OCI-LY3 (cell line): ENCODE results near the gene SWSAP1.

Experiments
- H2AFZ ChIP-seq: fragments of 200-600, 300-600 bp; shearing (Covaris generic); 2 replicates; pipeline ENCODE4 v1.6.0; 2014; ENCODE audit warnings: antibody characterized with exemption, low read depth, low read length
- H3K27ac ChIP-seq: fragments of 200-600, 300-600 bp; sonication (generic); 2 replicates; pipeline ENCODE4 v1.5.1; 2014; ENCODE audit warnings: mild to moderate bottlenecking, low read length, moderate library complexity, mixed read lengths
- H3K27me3 ChIP-seq: fragments of 200-600, 300-600 bp; sonication (generic); 2 replicates; pipeline ENCODE4 v1.6.1; 2014; ENCODE audit warnings: low read depth, low read length, mixed read lengths
- H3K36me3 ChIP-seq: fragments of 200-600, 300-600 bp; sonication (generic); replicated peaks from 2 replicates; pipeline ENCODE3; 2014; ENCODE audit warnings: low read depth, low read length, mixed read lengths
- H3K4me1 ChIP-seq: fragments of 300-600, 200-600 bp; sonication (generic); 2 replicates; pipeline ENCODE4 v1.6.1; 2014; ENCODE audit warnings: low read length, mixed read lengths
- H3K4me2 ChIP-seq: fragments of 200-600, 300-600 bp; sonication (generic); 2 replicates; pipeline ENCODE4 v1.6.1; 2014; ENCODE audit warnings: low read length, mixed read lengths
- H3K4me3 ChIP-seq: fragments of 300-600, 200-600 bp; sonication (generic); 2 replicates; pipeline ENCODE4 v1.5.1; 2014; ENCODE audit warnings: antibody characterized with exemption, mild to moderate bottlenecking, low read length, moderate library complexity
- H3K79me2 ChIP-seq: fragments of 300-600, 200-600 bp; shearing (Covaris generic); 2 replicates; pipeline ENCODE4 v1.6.1; 2014; ENCODE audit warnings: mild to moderate bottlenecking, low read length, mixed read lengths
- H3K9ac ChIP-seq: fragments of 300-600, 200-600 bp; shearing (Covaris generic); 2 replicates; pipeline ENCODE4 v1.6.0; 2014; ENCODE audit warnings: mild to moderate bottlenecking, low read length, moderate library complexity
- H3K9me3 ChIP-seq: fragments of 200-600, 300-600 bp; shearing (Covaris generic); 2 replicates; pipeline ENCODE4 v1.6.1; 2014; ENCODE audit warnings: low read length, mixed read lengths; ENCODE audit not compliant: insufficient read depth
- H4K20me1 ChIP-seq: fragments of 200-600, 300-600 bp; sonication (generic); 2 replicates; pipeline ENCODE4 v1.6.1; 2016; ENCODE audit warnings: low read length, mixed read lengths; ENCODE audit not compliant: insufficient read depth
- CTCF ChIP-seq: fragments of 200-600, 300-600 bp; sonication (generic); IDR thresholded peaks from 2 replicates; pipeline ENCODE4 v1.5.1; 2014; ENCODE audit warnings: antibody characterized with exemption, low read length, low read depth
- EZH2phosphoT487 ChIP-seq: fragments of 200-600 bp; shearing (Covaris generic); IDR thresholded peaks from 2 replicates; pipeline ENCODE4 v1.6.1; 2018; ENCODE audit warnings: antibody characterized with exemption, mixed run types, low read depth

SWSAP1 gene

GRCh38 chr19:11421371-11422098 is 47.1 kb downstream of the SWSAP1 start:
- Histone ChIP-seq H3K27me3 (0 out of 2 replicates have a peak, but pooled peaks cover 6% of the 10 kb centered on the region), H3K9ac (no peak overlapping the region), H3K79me2 (no peaks in the 10 kb centered on the region), H3K4me1 (peaks cover 9% of the 10 kb centered on the region), H2AFZ (peak overlapping the region; percentile 10; the same call in 1 of the 2 replicates), H4K20me1 (no peaks in the 10 kb centered on the region), H3K27ac (no peak overlapping the region), H3K36me3 (no peaks in the 10 kb centered on the region), H3K9me3 (no peaks in the 10 kb centered on the region), H3K4me2 (peak overlapping the region; percentile 55), H3K4me3 (peak overlapping the region; percentile 58)
- no peak for TF ChIP-seq CTCF
- no peak for TF ChIP-seq EZH2phosphoT487

GRCh38 chr19:11422163-11423065 is 47.9 kb downstream of the SWSAP1 start:
- H3K4me1 ChIP-seq, result peaks cover 9% of the 10 kb centered on the region
- no peaks in the 10 kb centered on the region for H3K9me3 ChIP-seq
- TF ChIP-seq EZH2phosphoT487, result no peak
- no peak for TF ChIP-seq CTCF
- peak overlapping the region; percentile 58 for H3K4me3 ChIP-seq
- H2AFZ ChIP-seq, result peak overlapping the region; percentile 10; the same call in 1 of the 2 replicates
- no peaks in the 10 kb centered on the region for H3K36me3 ChIP-seq
- H3K9ac ChIP-seq, result no peak overlapping the region
- H3K4me2 ChIP-seq, result peak overlapping the region; percentile 55
- H3K79me2 ChIP-seq, result no peaks in the 10 kb centered on the region
- H4K20me1 ChIP-seq, result no peaks in the 10 kb centered on the region
- 0 out of 2 replicates have a peak, but pooled peaks cover 6% of the 10 kb centered on the region for H3K27me3 ChIP-seq
- no peak overlapping the region for H3K27ac ChIP-seq

DNA sequence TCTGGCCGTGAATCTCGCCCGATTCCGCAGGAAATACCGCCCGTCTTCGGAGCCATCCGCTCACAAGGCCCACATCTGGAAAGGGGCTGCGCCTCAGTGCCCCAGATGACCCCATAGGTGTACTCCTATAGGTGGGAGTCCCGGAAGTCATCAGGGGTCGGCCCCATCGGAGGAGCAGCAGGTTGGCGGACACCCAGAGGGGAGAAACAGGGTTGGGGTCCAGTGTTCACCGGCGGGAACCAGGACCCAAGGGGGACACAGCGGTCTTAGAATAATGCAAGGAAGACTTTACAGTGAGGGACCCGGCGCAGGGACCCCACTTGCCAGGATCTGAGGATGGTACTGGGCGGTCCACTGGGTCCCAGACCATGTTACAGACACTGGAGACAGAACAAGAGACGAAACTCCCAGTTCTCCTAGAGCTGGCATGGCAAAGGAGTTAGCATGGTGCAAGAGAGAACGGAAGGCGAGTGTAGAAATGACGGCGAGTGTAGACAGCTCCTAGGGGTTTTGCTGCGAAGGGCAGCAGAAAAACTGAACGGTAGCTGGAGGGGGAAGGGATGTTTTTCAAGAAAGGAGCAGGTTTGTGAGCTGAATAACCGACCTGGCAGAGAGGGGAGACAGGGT is 48.8 kb downstream of the SWSAP1 start:
- no peak overlapping the region for H3K9ac ChIP-seq
- no peaks in the 10 kb centered on the region for H3K36me3 ChIP-seq
- no peak for TF ChIP-seq EZH2phosphoT487
- TF ChIP-seq CTCF, result no peak
- no peaks in the 10 kb centered on the region for H3K9me3 ChIP-seq
- H3K4me1 ChIP-seq, result peaks cover 9% of the 10 kb centered on the region
- no peak overlapping the region for H3K4me3 ChIP-seq
- H2AFZ ChIP-seq, result no peak overlapping the region
- 0 out of 2 replicates have a peak, but pooled peaks cover 6% of the 10 kb centered on the region for H3K27me3 ChIP-seq
- no peak overlapping the region for H3K4me2 ChIP-seq
- no peak overlapping the region for H3K27ac ChIP-seq
- no peaks in the 10 kb centered on the region for H4K20me1 ChIP-seq
- H3K79me2 ChIP-seq, result no peaks in the 10 kb centered on the region

GRCh38 chr19:11423791-11424181 is 49.3 kb downstream of the SWSAP1 start:
- no peak overlapping the region for H3K27ac ChIP-seq
- H3K4me2 ChIP-seq, result no peak overlapping the region
- H3K79me2 ChIP-seq, result no peaks in the 10 kb centered on the region
- no peaks in the 10 kb centered on the region for H3K9me3 ChIP-seq
- H3K4me1 ChIP-seq, result peaks cover 9% of the 10 kb centered on the region
- H4K20me1 ChIP-seq, result no peaks in the 10 kb centered on the region
- no peaks in the 10 kb centered on the region for H3K36me3 ChIP-seq
- H2AFZ ChIP-seq, result no peak overlapping the region
- H3K27me3 ChIP-seq, result 0 out of 2 replicates have a peak, but pooled peaks cover 6% of the 10 kb centered on the region
- no peak overlapping the region for H3K4me3 ChIP-seq
- no peak overlapping the region for H3K9ac ChIP-seq
- TF ChIP-seq CTCF, result no peak
- no peak for TF ChIP-seq EZH2phosphoT487
